HepG2 (cell line): ENCODE results near the gene C4orf54. TPM values are rescaled to one million over a fixed set of nuclear protein-coding genes. Genes with fewer than 3 reads are reported as not detected.

Experiments
- ATAC-seq: fragments of 200-7000 bp; cut with Tn5 transposase; 3 replicates; pipeline ENCODE4 v1.9.1; 2020; ENCODE audit warnings: mild to moderate bottlenecking, moderate library complexity
- BruUV-seq: library from RNA; stranded (reverse); fragments of 400-500 nt; replicated peaks from 2 replicates; lab custom pipeline; 2021; lab: Mats Ljungman, UMichigan
- CTCF ChIA-PET: fragments of 300-600 bp; formaldehyde crosslinking; extraction: SDS; loops from one replicate; lab custom pipeline; 2021; ENCODE audit warnings: low total read pairs, inconsistent platforms, low intra/inter-chr PET ratio; lab: Yijun Ruan, JAX
- POLR2A ChIA-PET: fragments of 350-600 bp; sonication (Branson Sonifier 250); formaldehyde crosslinking; loops from one replicate; lab custom pipeline; 2020; ENCODE audit warnings: antibody characterized with exemption, inconsistent platforms; lab: Yijun Ruan, JAX
- DNase-seq: peaks from one replicate; pipeline ENCODE4 v3.0.0-alpha.2; 2015; ENCODE audit warnings: low spot score
- FAIRE-seq: peaks from 3 replicates; lab custom pipeline; 2011; peaks lifted over from hg19 to GRCh38; lab: Jason Lieb, UNC
- H2AFZ ChIP-seq: one replicate; pipeline ENCODE4 v1.6.1; 2011; ENCODE audit warnings: low read length, inconsistent platforms
- H3K27ac ChIP-seq: fragments of 300-600 bp; 3 replicates; pipeline ENCODE4 v1.8.0; 2011; ENCODE audit warnings: mixed run types, mild to moderate bottlenecking, mixed read lengths, low read length, inconsistent platforms; ENCODE audit not compliant: insufficient read depth; ENCODE audit errors: extremely low read length
- H3K27me3 ChIP-seq, 2 experiments: fragments of 200-600 bp in 1 of 2; 2 replicates in 1 of 2; 3 replicates in 1 of 2; pipeline versions ENCODE4 v1.6.0 to v1.8.0; 2011; ENCODE audit warnings: low read length in 2 of 2, mild to moderate bottlenecking in 2 of 2, moderate library complexity in 2 of 2, inconsistent platforms in 1 of 2; ENCODE audit not compliant: insufficient read depth in 2 of 2, control insufficient read depth in 1 of 2
- H3K36me3 ChIP-seq, 2 experiments: fragments of 200-600 bp in 1 of 2; replicated peaks in 1 of 2; 2 replicates in 1 of 2; 3 replicates in 1 of 2; pipeline versions ENCODE4 v1.5.1 to v1.8.0; 2011; ENCODE audit warnings: low read length in 2 of 2, inconsistent platforms in 1 of 2; ENCODE audit not compliant: insufficient read depth in 2 of 2, control insufficient read depth in 1 of 2
- H3K4me1 ChIP-seq: 2 replicates; pipeline ENCODE4 v1.5.1; 2012; ENCODE audit warnings: low read length, inconsistent platforms; ENCODE audit not compliant: insufficient read depth
- H3K4me2 ChIP-seq: 2 replicates; pipeline ENCODE4 v1.6.0; 2011; ENCODE audit warnings: low read depth, low read length, inconsistent platforms
- H3K4me3 ChIP-seq, 3 experiments: fragments of 200-600 bp in 1 of 3; sonication (generic), shearing (Covaris generic) in 1 of 3; replicated peaks in 1 of 3; 2 replicates each; pipeline ENCODE4 v1.5.1; 2011 to 2016; ENCODE audit warnings: low read length in 3 of 3, inconsistent platforms in 2 of 3, low read depth in 2 of 3, mild to moderate bottlenecking in 2 of 3, control low read depth in 1 of 3, mixed read lengths in 1 of 3; ENCODE audit not compliant: insufficient read depth in 1 of 3
- H3K79me2 ChIP-seq: one replicate; pipeline ENCODE4 v1.6.1; 2011; ENCODE audit warnings: low read length, inconsistent platforms; ENCODE audit not compliant: insufficient read depth
- H3K9ac ChIP-seq: 2 replicates; pipeline ENCODE4 v1.6.0; 2011; ENCODE audit warnings: mild to moderate bottlenecking, low read depth, low read length, inconsistent platforms; ENCODE audit not compliant: insufficient read depth
- H3K9me3 ChIP-seq: 2 replicates; pipeline ENCODE4 v1.5.1; 2012; ENCODE audit warnings: mild to moderate bottlenecking, low read length
- H4K20me1 ChIP-seq: 2 replicates; pipeline ENCODE4 v1.6.0; 2011; ENCODE audit warnings: inconsistent platforms, mild to moderate bottlenecking, low read length, moderate library complexity; ENCODE audit not compliant: insufficient read depth
- ARNT ChIP-seq: fragments of 450-650 bp; IDR thresholded peaks from 2 replicates; pipeline ENCODE4 v1.6.1; 2017
- GLI4 ChIP-seq: sonication (generic); formaldehyde crosslinking; IDR thresholded peaks from 2 replicates; pipeline ENCODE4 v1.5.1; 2020; ENCODE audit warnings: missing genetic modification reagents, mild to moderate bottlenecking, moderate library complexity, borderline replicate concordance
- ISL2 ChIP-seq: sonication (generic); formaldehyde crosslinking; IDR thresholded peaks from 2 replicates; pipeline ENCODE4 v1.5.0; 2020; ENCODE audit warnings: missing genetic modification reagents
- JUNB ChIP-seq: sonication (generic); formaldehyde crosslinking; IDR thresholded peaks from 2 replicates; pipeline ENCODE4 v1.8.0; 2022; ENCODE audit warnings: missing genetic modification reagents, mild to moderate bottlenecking, borderline replicate concordance
- MZF1 ChIP-seq: sonication (generic); formaldehyde crosslinking; IDR thresholded peaks from 2 replicates; pipeline ENCODE4 v1.8.1; 2023; ENCODE audit warnings: mild to moderate bottlenecking, missing genetic modification reagents, borderline replicate concordance
- PAF1 ChIP-seq: IDR thresholded peaks from 2 replicates; pipeline ENCODE4 v1.6.1; 2016; ENCODE audit warnings: missing genetic modification reagents, missing compliant biosample characterization
- STAG1 ChIP-seq: sonication (generic); formaldehyde crosslinking; IDR thresholded peaks from 2 replicates; pipeline ENCODE4 v1.4.0; 2020; ENCODE audit warnings: missing genetic modification reagents
- ZEB1 ChIP-seq: IDR thresholded peaks from 2 replicates; pipeline ENCODE4 v1.6.1; 2012; ENCODE audit warnings: mild to moderate bottlenecking, low read depth, inconsistent platforms; ENCODE audit not compliant: insufficient replicate concordance
- ZFP41 ChIP-seq: sonication (generic); formaldehyde crosslinking; IDR thresholded peaks from 2 replicates; pipeline ENCODE4 v1.4.0; 2020; ENCODE audit warnings: mild to moderate bottlenecking, missing genetic modification reagents, borderline replicate concordance
- ZNF136 ChIP-seq: sonication (generic); formaldehyde crosslinking; IDR thresholded peaks from 2 replicates; pipeline ENCODE4 v1.8.1; 2022; ENCODE audit warnings: low read depth, mild to moderate bottlenecking, moderate library complexity, missing genetic modification reagents
- ZNF282 ChIP-seq: fragments of 450-650 bp; IDR thresholded peaks from 2 replicates; pipeline ENCODE4 v1.6.1; 2018; ENCODE audit not compliant: partially characterized antibody
- ZNF562 ChIP-seq: sonication (generic); formaldehyde crosslinking; IDR thresholded peaks from 2 replicates; pipeline ENCODE4 v1.8.0; 2022; ENCODE audit warnings: missing genetic modification reagents, borderline replicate concordance
- ZNF724P ChIP-seq: sonication (generic); formaldehyde crosslinking; IDR thresholded peaks from 2 replicates; pipeline ENCODE4 v1.8.0; 2022; ENCODE audit warnings: missing genetic modification reagents, borderline replicate concordance
- WGBS: methylation state at CpG from one replicate; pipeline ENCODE4 v1.1.6; 2017; ENCODE audit warnings: low lambda C conversion rate; 5-methylcytosine and 5-hydroxymethylcytosine counted together
- in situ Hi-C: cut with HindIII; loops from 2 replicates; pipeline ENCODE4 v1.10.0; 2017; ENCODE audit warnings: low pct_unique_long_range_greater_than_20kb; ENCODE audit not compliant: extremely low pct_ligation_motif_present
- intact Hi-C: fragments of 100-400 bp; cut with micrococcal nuclease; formaldehyde crosslinking; loops from one replicate; pipeline ENCODE4 v1.10.0; 2022; ENCODE audit not compliant: unreplicated experiment
- polyA plus RNA-seq, 8 experiments: library from polyadenylated mRNA; depleted of rRNA in 3 of 8; stranded (reverse) in 7 of 8; unstranded in 1 of 8; fragments of >200 nt; fragmentation: Illumina TruSeq in 4 of 8; extraction: Trizol in 4 of 8; gene quantifications; 2 replicates each; pipeline versions ENCODE4 v1.2.1 to v1.2.3, GENCODE V29; 2011 to 2016; ENCODE audit warnings: low read depth in 4 of 8, missing spikeins in 1 of 8, mixed read lengths in 1 of 8; ENCODE audit not compliant: insufficient read depth in 1 of 8
- total RNA-seq, 5 experiments: library from RNA; depleted of rRNA; stranded (reverse); fragments of >200 nt; fragmentation: Illumina TruSeq; extraction: Trizol; gene quantifications; 2 replicates each; pipeline ENCODE4 v1.2.3, GENCODE V29; 2016; ENCODE audit warnings: low read depth in 1 of 5
- TF ChIP-seq, protein P1 (sequence below): sonication (generic); formaldehyde crosslinking; IDR thresholded peaks from 2 replicates; pipeline ENCODE4 v1.5.0; 2020; ENCODE audit warnings: mild to moderate bottlenecking, missing genetic modification reagents, borderline replicate concordance
- TF ChIP-seq, protein P2 (sequence below): sonication (generic); formaldehyde crosslinking; conservative IDR thresholded peaks from 2 replicates; pipeline ENCODE4 v1.5.0; 2020; ENCODE audit warnings: missing genetic modification reagents
- TF ChIP-seq, protein P3 (sequence below): sonication (generic); formaldehyde crosslinking; conservative IDR thresholded peaks from 2 replicates; pipeline ENCODE4 v1.4.0; 2020; ENCODE audit warnings: mild to moderate bottlenecking, missing genetic modification reagents, moderate library complexity

C4orf54 gene
- total and polyA plus RNA-seq, 2 of the 13 experiments (the other 11 are each of a cell fraction or from before 2014, with no cell fraction given) = not detected

DNA sequence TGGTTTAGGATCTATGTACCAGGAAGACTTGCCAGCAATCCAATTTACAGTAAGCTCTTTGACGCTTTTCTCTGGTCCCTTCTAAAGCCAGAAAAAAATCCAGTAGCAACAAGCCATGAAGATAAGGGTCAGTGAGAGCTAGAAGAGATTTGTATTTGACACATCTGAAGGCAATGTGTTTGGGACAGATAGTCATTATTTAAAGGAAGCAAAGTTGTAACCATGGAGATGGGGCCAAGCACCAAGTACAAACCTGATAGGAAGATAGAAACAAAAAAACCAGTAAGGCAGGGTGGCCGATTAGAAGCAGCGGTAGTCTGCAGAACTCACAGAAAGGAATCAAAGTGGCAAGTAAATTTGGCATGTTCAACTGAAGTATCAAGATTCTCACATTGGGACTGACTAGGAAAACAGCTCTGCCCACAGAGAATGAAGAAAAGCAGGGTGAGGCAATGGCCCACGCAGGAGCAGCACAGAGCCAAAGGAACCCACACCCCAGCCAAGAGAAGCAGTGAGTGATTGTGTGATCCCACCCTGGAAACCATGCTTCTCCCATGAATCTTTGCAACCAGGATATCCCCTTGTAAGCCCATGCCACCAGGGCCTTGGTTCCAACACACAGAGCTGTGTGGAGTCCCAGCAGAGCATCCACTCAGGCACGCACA lies 12.9 kb upstream of the C4orf54 start (continued):
- TF ChIP-seq, protein P1, sequence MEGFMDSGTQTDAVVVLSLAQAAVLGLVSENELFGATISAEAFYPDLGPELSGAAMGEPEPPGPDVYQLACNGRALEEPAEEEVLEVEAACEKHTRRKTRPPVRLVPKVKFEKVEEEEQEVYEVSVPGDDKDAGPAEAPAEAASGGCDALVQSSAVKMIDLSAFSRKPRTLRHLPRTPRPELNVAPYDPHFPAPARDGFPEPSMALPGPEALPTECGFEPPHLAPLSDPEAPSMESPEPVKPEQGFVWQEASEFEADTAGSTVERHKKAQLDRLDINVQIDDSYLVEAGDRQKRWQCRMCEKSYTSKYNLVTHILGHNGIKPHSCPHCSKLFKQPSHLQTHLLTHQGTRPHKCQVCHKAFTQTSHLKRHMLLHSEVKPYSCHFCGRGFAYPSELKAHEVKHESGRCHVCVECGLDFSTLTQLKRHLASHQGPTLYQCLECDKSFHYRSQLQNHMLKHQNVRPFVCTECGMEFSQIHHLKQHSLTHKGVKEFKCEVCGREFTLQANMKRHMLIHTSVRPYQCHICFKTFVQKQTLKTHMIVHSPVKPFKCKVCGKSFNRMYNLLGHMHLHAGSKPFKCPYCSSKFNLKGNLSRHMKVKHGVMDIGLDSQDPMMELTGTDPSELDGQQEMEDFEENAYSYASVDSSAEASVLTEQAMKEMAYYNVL (CRISPR knock-in tag) = no peak
- TF ChIP-seq ISL2 (CRISPR knock-in tag) (no peak), ARNT (no peak), ZNF282 (no peak), GLI4 (CRISPR knock-in tag) (no peak), MZF1 (no peak)
- TF ChIP-seq, protein P2, sequence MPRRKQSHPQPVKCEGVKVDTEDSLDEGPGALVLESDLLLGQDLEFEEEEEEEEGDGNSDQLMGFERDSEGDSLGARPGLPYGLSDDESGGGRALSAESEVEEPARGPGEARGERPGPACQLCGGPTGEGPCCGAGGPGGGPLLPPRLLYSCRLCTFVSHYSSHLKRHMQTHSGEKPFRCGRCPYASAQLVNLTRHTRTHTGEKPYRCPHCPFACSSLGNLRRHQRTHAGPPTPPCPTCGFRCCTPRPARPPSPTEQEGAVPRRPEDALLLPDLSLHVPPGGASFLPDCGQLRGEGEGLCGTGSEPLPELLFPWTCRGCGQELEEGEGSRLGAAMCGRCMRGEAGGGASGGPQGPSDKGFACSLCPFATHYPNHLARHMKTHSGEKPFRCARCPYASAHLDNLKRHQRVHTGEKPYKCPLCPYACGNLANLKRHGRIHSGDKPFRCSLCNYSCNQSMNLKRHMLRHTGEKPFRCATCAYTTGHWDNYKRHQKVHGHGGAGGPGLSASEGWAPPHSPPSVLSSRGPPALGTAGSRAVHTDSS (CRISPR knock-in tag) = no peak
- TF ChIP-seq, all 625 proteins: peak for 0

DNA sequence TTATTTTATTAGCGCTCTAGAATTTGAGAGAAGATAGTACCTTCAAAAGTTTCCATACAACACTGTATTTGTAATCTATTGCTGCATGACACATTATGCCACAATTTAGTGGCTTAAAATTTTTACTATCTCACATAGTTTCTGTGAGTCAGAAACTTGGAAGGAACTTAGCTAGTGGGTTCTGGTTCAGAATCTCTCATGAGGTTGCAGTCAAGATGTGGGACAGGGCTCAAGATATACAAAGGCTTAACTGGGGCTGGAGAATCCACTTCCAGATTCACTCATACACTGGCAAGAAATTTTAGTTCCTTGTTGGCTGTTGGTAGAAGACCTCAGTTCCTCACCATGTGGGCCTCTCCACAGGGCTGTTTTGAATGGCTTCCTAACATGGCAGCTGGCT lies 11.5 kb upstream of the C4orf54 start:
- Histone ChIP-seq H4K20me1 (no peaks in the 10 kb centered on the region), H2AFZ (no peak overlapping the region), H3K36me3 (no peaks in the 10 kb centered on the region), H3K9ac (no peak overlapping the region), H3K4me1 (no peaks in the 10 kb centered on the region), H3K27me3 (no peaks in the 10 kb centered on the region), H3K4me2 (no peak overlapping the region), H3K79me2 (no peaks in the 10 kb centered on the region), H3K27ac (no peak overlapping the region), H3K4me3 (no peak overlapping the region), H3K9me3 (peaks cover 25% of the 10 kb centered on the region)
- no peak for ATAC-seq
- no peak for DNase-seq
- ChIA-PET CTCF (no interaction called here), POLR2A (no interaction called here)
- intact Hi-C loops = no loop called here
- in situ Hi-C loops = no loop called here
- BruUV-seq = no TSS peak
- TF ChIP-seq ZNF562 (no peak), ZNF724P (CRISPR knock-in tag) (no peak), ZNF136 (CRISPR knock-in tag) (no peak), STAG1 (CRISPR knock-in tag) (no peak), ZFP41 (CRISPR knock-in tag) (no peak), ZEB1 (no peak), JUNB (no peak), PAF1 (CRISPR knock-in tag) (no peak)
- TF ChIP-seq, protein P3, sequence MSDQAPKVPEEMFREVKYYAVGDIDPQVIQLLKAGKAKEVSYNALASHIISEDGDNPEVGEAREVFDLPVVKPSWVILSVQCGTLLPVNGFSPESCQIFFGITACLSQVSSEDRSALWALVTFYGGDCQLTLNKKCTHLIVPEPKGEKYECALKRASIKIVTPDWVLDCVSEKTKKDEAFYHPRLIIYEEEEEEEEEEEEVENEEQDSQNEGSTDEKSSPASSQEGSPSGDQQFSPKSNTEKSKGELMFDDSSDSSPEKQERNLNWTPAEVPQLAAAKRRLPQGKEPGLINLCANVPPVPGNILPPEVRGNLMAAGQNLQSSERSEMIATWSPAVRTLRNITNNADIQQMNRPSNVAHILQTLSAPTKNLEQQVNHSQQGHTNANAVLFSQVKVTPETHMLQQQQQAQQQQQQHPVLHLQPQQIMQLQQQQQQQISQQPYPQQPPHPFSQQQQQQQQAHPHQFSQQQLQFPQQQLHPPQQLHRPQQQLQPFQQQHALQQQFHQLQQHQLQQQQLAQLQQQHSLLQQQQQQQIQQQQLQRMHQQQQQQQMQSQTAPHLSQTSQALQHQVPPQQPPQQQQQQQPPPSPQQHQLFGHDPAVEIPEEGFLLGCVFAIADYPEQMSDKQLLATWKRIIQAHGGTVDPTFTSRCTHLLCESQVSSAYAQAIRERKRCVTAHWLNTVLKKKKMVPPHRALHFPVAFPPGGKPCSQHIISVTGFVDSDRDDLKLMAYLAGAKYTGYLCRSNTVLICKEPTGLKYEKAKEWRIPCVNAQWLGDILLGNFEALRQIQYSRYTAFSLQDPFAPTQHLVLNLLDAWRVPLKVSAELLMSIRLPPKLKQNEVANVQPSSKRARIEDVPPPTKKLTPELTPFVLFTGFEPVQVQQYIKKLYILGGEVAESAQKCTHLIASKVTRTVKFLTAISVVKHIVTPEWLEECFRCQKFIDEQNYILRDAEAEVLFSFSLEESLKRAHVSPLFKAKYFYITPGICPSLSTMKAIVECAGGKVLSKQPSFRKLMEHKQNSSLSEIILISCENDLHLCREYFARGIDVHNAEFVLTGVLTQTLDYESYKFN (CRISPR knock-in tag) = no peak
- no peak for FAIRE-seq
- WGBS = 44% methylated on average over 1 of the region's 1 CpG
